Loucy (cell line): ENCODE data around the gene LMO4.

Experiments used
- H2AFZ ChIP-seq: fragments of 200-600 bp; sonication (generic); 2 replicates; pipeline ENCODE4 v1.6.0; 2016; ENCODE audit warnings: antibody characterized with exemption, mild to moderate bottlenecking, low read length, moderate library complexity
- H3F3A ChIP-seq: fragments of 200-600 bp; 2 replicates; pipeline ENCODE4 v1.6.0; 2016; ENCODE audit warnings: antibody characterized with exemption, low read depth, mild to moderate bottlenecking
- H3K27me3 ChIP-seq: fragments of 200-600 bp; sonication (generic); 2 replicates; pipeline ENCODE4 v1.6.1; 2014; ENCODE audit warnings: low read length, mild to moderate bottlenecking; ENCODE audit not compliant: insufficient read depth, poor library complexity, severe bottlenecking
- H3K36me3 ChIP-seq: fragments of 200-600 bp; sonication (generic); 2 replicates; pipeline ENCODE4 v1.6.1; 2016; ENCODE audit warnings: low read length; ENCODE audit not compliant: insufficient read depth
- H3K4me1 ChIP-seq: fragments of 200-600 bp; sonication (generic); 2 replicates; pipeline ENCODE4 v1.5.1; 2014; ENCODE audit warnings: low read length, mild to moderate bottlenecking; ENCODE audit not compliant: insufficient read depth, poor library complexity, severe bottlenecking
- H3K4me2 ChIP-seq: fragments of 200-600 bp; sonication (generic); 2 replicates; pipeline ENCODE4 v1.6.0; 2014; ENCODE audit warnings: antibody characterized with exemption, low read length, low read depth, mild to moderate bottlenecking; ENCODE audit not compliant: poor library complexity, severe bottlenecking
- H3K4me3 ChIP-seq: fragments of 200-600 bp; sonication (generic); 2 replicates; pipeline ENCODE4 v1.5.1; 2014; ENCODE audit warnings: low read length, mild to moderate bottlenecking, mixed read lengths; ENCODE audit not compliant: poor library complexity, severe bottlenecking
- H3K79me2 ChIP-seq: fragments of 200-600 bp; sonication (generic); 2 replicates; pipeline ENCODE4 v1.6.1; 2014; ENCODE audit warnings: low read length; ENCODE audit not compliant: insufficient read depth
- H3K9ac ChIP-seq: fragments of 200-600 bp; sonication (generic); 2 replicates; pipeline ENCODE4 v1.6.0; 2014; ENCODE audit warnings: mild to moderate bottlenecking, low read depth, low read length, moderate library complexity; ENCODE audit not compliant: poor library complexity, severe bottlenecking
- H3K9me2 ChIP-seq: fragments of 200-600 bp; sonication (generic); replicated peaks from 2 replicates; pipeline ENCODE4 v1.6.1; 2016; ENCODE audit warnings: low read depth, low read length, mixed read lengths
- H3K9me3 ChIP-seq: fragments of 200-600 bp; sonication (generic); 2 replicates; pipeline ENCODE4 v1.6.1; 2014; ENCODE audit warnings: mild to moderate bottlenecking, antibody characterized with exemption, low read length, low read depth; ENCODE audit not compliant: insufficient read depth
- H4K20me1 ChIP-seq: fragments of 200-600 bp; sonication (generic); 2 replicates; pipeline ENCODE4 v1.6.0; 2014; ENCODE audit warnings: antibody characterized with exemption, low read length, mild to moderate bottlenecking; ENCODE audit not compliant: insufficient read depth, poor library complexity, severe bottlenecking
- CTCF ChIP-seq: fragments of 200-600 bp; sonication (generic); conservative IDR thresholded peaks from 2 replicates; pipeline ENCODE4 v1.5.1; 2014; ENCODE audit warnings: mild to moderate bottlenecking, antibody characterized with exemption, low read length
- EZH2phosphoT487 ChIP-seq: fragments of 200-600 bp; IDR thresholded peaks from 2 replicates; pipeline ENCODE4 v1.6.1; 2018; ENCODE audit warnings: antibody characterized with exemption, mild to moderate bottlenecking, moderate library complexity, borderline replicate concordance

The LMO4 gene

GRCh38 chr1:87338566-87338965 is 9.9 kb downstream of the LMO4 start:
- H3K4me1 ChIP-seq, result no peaks in the 10 kb centered on the region
- H4K20me1 ChIP-seq, result no peaks in the 10 kb centered on the region
- no peaks in the 10 kb centered on the region for H3K9me2 ChIP-seq
- TF ChIP-seq CTCF (no peak), EZH2phosphoT487 (no peak)
- H3K27me3 ChIP-seq, result no peaks in the 10 kb centered on the region
- H3K4me2 ChIP-seq, result no peak overlapping the region
- H3F3A ChIP-seq, result no peaks in the 10 kb centered on the region
- H3K79me2 ChIP-seq, result peaks cover 7% of the 10 kb centered on the region; the same call in 1 of the 2 replicates
- no peak overlapping the region for H3K9ac ChIP-seq
- no peak overlapping the region for H3K4me3 ChIP-seq
- no peaks in the 10 kb centered on the region for H3K9me3 ChIP-seq
- no peak overlapping the region for H2AFZ ChIP-seq
- H3K36me3 ChIP-seq, result peaks cover 29% of the 10 kb centered on the region; the same call in 1 of the 2 replicates

GRCh38 chr1:87344231-87344630 is 15.6 kb downstream of the LMO4 start:
- no peaks in the 10 kb centered on the region for H3K79me2 ChIP-seq
- H3K4me1 ChIP-seq, result no peaks in the 10 kb centered on the region
- H2AFZ ChIP-seq, result no peak overlapping the region
- no peaks in the 10 kb centered on the region for H3F3A ChIP-seq
- no peaks in the 10 kb centered on the region for H3K9me2 ChIP-seq
- no peak overlapping the region for H3K4me2 ChIP-seq
- H3K36me3 ChIP-seq, result peaks cover 33% of the 10 kb centered on the region; the same call in 1 of the 2 replicates
- no peaks in the 10 kb centered on the region for H3K27me3 ChIP-seq
- H3K4me3 ChIP-seq, result no peak overlapping the region
- no peak overlapping the region for H3K9ac ChIP-seq
- no peaks in the 10 kb centered on the region for H3K9me3 ChIP-seq
- H4K20me1 ChIP-seq, result no peaks in the 10 kb centered on the region
- no peak for TF ChIP-seq EZH2phosphoT487
- TF ChIP-seq CTCF, result no peak

DNA sequence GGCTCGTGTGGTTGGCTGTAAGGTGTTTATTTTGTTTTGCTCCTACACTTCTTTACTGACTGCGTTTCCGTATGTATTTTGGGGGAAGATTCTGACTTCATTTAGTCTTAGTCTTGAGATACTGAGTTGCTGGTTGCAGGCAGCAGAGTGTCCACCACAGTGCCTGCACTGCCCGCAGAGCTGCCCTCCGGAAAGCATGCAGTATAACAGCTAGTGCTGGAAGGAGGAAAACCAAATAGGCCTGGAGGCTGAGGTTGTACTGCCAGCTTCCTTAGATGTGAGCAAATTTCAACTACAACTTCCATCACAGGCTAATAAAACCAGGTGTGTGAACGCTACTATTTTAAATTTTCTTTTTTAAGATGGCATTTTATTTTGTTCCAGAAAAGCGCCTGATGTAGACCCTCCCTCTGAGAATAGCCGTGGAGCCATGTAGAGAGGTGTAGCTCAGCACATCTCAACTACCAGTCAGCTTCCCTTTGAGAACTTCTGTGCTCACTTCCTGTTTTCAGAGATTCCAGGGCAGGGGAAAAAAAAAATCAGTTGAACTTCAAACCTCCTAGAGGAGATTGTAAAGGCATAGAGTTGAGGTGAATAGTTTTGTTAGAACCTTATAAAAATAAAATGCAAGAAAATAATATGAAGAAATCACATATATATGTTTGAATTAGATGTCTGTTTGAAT is 17.6 kb downstream of the LMO4 start:
- Histone ChIP-seq H3F3A (no peaks in the 10 kb centered on the region), H3K36me3 (peaks cover 14% of the 10 kb centered on the region; the same call in 1 of the 2 replicates), H4K20me1 (no peaks in the 10 kb centered on the region)

More for the DNA sequence above, 17.6 kb downstream of the LMO4 start:
- Histone ChIP-seq H3K4me2 (no peak overlapping the region), H3K9me2 (no peaks in the 10 kb centered on the region), H3K79me2 (no peaks in the 10 kb centered on the region), H3K27me3 (no peaks in the 10 kb centered on the region), H3K9ac (no peak overlapping the region), H3K4me1 (no peaks in the 10 kb centered on the region), H3K9me3 (no peaks in the 10 kb centered on the region), H2AFZ (no peak overlapping the region), H3K4me3 (no peak overlapping the region)
- TF ChIP-seq CTCF, result no peak
- no peak for TF ChIP-seq EZH2phosphoT487
